SK-N-SH treated with all-trans-retinoic acid at 6 μM for 48 hours (cell line): ENCODE data around the gene POLR2F.

Source experiments
- CSRNP3 ChIP-seq: fragments of 250-450 bp; sonication (Bioruptor Pico); IDR thresholded peaks from 2 replicates; pipeline ENCODE4 v1.5.1; 2021; ENCODE audit warnings: mild to moderate bottlenecking, moderate library complexity
- PATZ1 ChIP-seq: fragments of 250-450 bp; sonication (Bioruptor Pico); IDR thresholded peaks from 2 replicates; pipeline ENCODE4 v1.8.0; 2020; ENCODE audit warnings: mild to moderate bottlenecking, moderate library complexity, borderline replicate concordance
- RARB ChIP-seq: fragments of 250-450 bp; sonication (Bioruptor Pico); IDR thresholded peaks from 2 replicates; pipeline ENCODE4 v1.8.0; 2021; ENCODE audit warnings: mild to moderate bottlenecking, moderate library complexity
- TSHZ2 ChIP-seq: fragments of 250-450 bp; sonication (Bioruptor Pico); IDR thresholded peaks from 2 replicates; pipeline ENCODE4 v1.5.0; 2020; ENCODE audit warnings: mild to moderate bottlenecking, moderate library complexity
- ZFP3 ChIP-seq: fragments of 250-450 bp; sonication (Bioruptor Pico); IDR thresholded peaks from 2 replicates; pipeline ENCODE4 v1.5.0; 2020; ENCODE audit warnings: mild to moderate bottlenecking, moderate library complexity

GRCh38 chr22:37922191-37922590 lies 31.3 kb upstream of the POLR2F start:
- TF ChIP-seq TSHZ2 (CRISPR knock-in tag) (no peak), ZFP3 (CRISPR knock-in tag) (no peak), CSRNP3 (no peak), PATZ1 (CRISPR knock-in tag) (no peak), RARB (CRISPR knock-in tag) (no peak)
